A549 (cell line): ENCODE data around the gene GRM4. TPM values are rescaled to one million over a fixed set of nuclear protein-coding genes. Genes with fewer than 3 reads are reported as not detected.

Experiments used
- ATAC-seq, 2 experiments: fragments of 200-7000 bp in 1 of 2; fragments of >200 bp in 1 of 2; cut with Nextera tagmentation in 1 of 2; cut with Tn5 transposase in 1 of 2; 3 replicates each; pipeline versions ENCODE4 v1.8.0 to v1.9.1; 2018 to 2020; ENCODE audit warnings: mild to moderate bottlenecking in 1 of 2, moderate library complexity in 1 of 2
- CTCF ChIA-PET: fragments of 300-600 bp; sonication (Branson Sonifier 250); formaldehyde crosslinking; extraction: SDS; loops from one replicate; lab custom pipeline; 2021; ENCODE audit warnings: antibody characterized with exemption, inconsistent platforms; lab: Yijun Ruan, JAX
- POLR2A ChIA-PET: fragments of 350-600 bp; formaldehyde crosslinking; extraction: SDS; loops from one replicate; lab custom pipeline; 2021; ENCODE audit warnings: antibody characterized with exemption, inconsistent platforms; lab: Yijun Ruan, JAX
- DNase-seq, 2 experiments: peaks; one replicate each; pipeline versions ENCODE4 v3.0.0 to v3.0.0-alpha.2; 2011 to 2016; ENCODE audit warnings: low read depth in 1 of 2, low spot score in 1 of 2
- FAIRE-seq: peaks from 2 replicates; lab custom pipeline; 2011; peaks lifted over from hg19 to GRCh38; lab: Jason Lieb, UNC
- H3K27ac ChIP-seq, 2 experiments: fragments of >200 bp; sonication (Bioruptor Twin); formaldehyde crosslinking; 3 replicates each; pipeline ENCODE4 v1.5.1; 2016 to 2017
- H3K4me1 ChIP-seq: fragments of >200 bp; sonication (Bioruptor Twin); formaldehyde crosslinking; 3 replicates; pipeline ENCODE4 v1.6.1; 2016
- H3K4me2 ChIP-seq: fragments of >200 bp; sonication (Bioruptor Twin); formaldehyde crosslinking; 3 replicates; pipeline ENCODE4 v1.6.1; 2016
- H3K4me3 ChIP-seq: fragments of >200 bp; sonication (Bioruptor Twin); formaldehyde crosslinking; 3 replicates; pipeline ENCODE4 v1.5.1; 2016
- H3K9me3 ChIP-seq: fragments of >200 bp; sonication (Bioruptor Twin); formaldehyde crosslinking; 3 replicates; pipeline ENCODE4 v1.6.1; 2016
- CEBPB ChIP-seq, 2 experiments: fragments of >200 bp in 1 of 2; sonication (Bioruptor Twin) in 1 of 2; formaldehyde crosslinking in 1 of 2; IDR thresholded peaks; 2 replicates each; pipeline ENCODE4 v1.6.1; 2012 to 2016
- CHD2 ChIP-seq: fragments of 150-350 bp; IDR thresholded peaks from 2 replicates; pipeline ENCODE4 v1.6.1; 2014; ENCODE audit warnings: low read length; ENCODE audit not compliant: partially characterized antibody
- CHD4 ChIP-seq: fragments of 200-600 bp; sonication (generic); IDR thresholded peaks from 2 replicates; pipeline ENCODE4 v1.6.1; 2016; ENCODE audit warnings: antibody characterized with exemption, mild to moderate bottlenecking, borderline replicate concordance
- EHF ChIP-seq: fragments of 250-450 bp; sonication (Bioruptor Pico); IDR thresholded peaks from 2 replicates; pipeline ENCODE4 v1.5.0; 2020; ENCODE audit warnings: mild to moderate bottlenecking
- EP300 ChIP-seq, 2 experiments: fragments of >200 bp; sonication (Bioruptor Twin); formaldehyde crosslinking; IDR thresholded peaks; 2 replicates in 1 of 2; 3 replicates in 1 of 2; pipeline ENCODE4 v1.6.1; 2016 to 2017
- FOSB ChIP-seq: fragments of 250-450 bp; sonication (Bioruptor Pico); IDR thresholded peaks from 2 replicates; pipeline ENCODE4 v1.5.0; 2020; ENCODE audit warnings: mild to moderate bottlenecking, moderate library complexity
- FOSL2 ChIP-seq, 2 experiments: fragments of 450-650 bp in 1 of 2; fragments of >200 bp in 1 of 2; sonication (Bioruptor Twin) in 1 of 2; formaldehyde crosslinking; IDR thresholded peaks; 2 replicates each; pipeline versions ENCODE4 v1.5.0 to v1.6.1; 2016 to 2020; ENCODE audit warnings: mild to moderate bottlenecking in 1 of 2, moderate library complexity in 1 of 2
- FOXS1 ChIP-seq: fragments of 250-450 bp; sonication (Bioruptor Pico); IDR thresholded peaks from 2 replicates; pipeline ENCODE4 v1.5.0; 2020; ENCODE audit warnings: mild to moderate bottlenecking, moderate library complexity
- HDAC2 ChIP-seq: fragments of 200-600 bp; sonication (generic); IDR thresholded peaks from 2 replicates; pipeline ENCODE4 v1.6.1; 2016
- HOXB13 ChIP-seq: fragments of 250-450 bp; sonication (Bioruptor Pico); IDR thresholded peaks from 2 replicates; pipeline ENCODE4 v1.5.0; 2020; ENCODE audit warnings: low read depth, mild to moderate bottlenecking, moderate library complexity
- HOXB5 ChIP-seq: fragments of 250-450 bp; sonication (Bioruptor Pico); IDR thresholded peaks from 2 replicates; pipeline ENCODE4 v1.5.0; 2020; ENCODE audit warnings: mild to moderate bottlenecking, moderate library complexity
- JUNB ChIP-seq: fragments of >200 bp; sonication (Bioruptor Twin); formaldehyde crosslinking; IDR thresholded peaks from 2 replicates; pipeline ENCODE4 v1.6.1; 2016
- KDM1A ChIP-seq: fragments of 200-600 bp; sonication (generic); IDR thresholded peaks from 2 replicates; pipeline ENCODE4 v1.6.1; 2016; ENCODE audit warnings: low read depth, mild to moderate bottlenecking
- KDM5A ChIP-seq: fragments of 200-600 bp; sonication (generic); IDR thresholded peaks from 2 replicates; pipeline ENCODE4 v1.6.1; 2016; ENCODE audit warnings: antibody characterized with exemption, mild to moderate bottlenecking
- MYC ChIP-seq: IDR thresholded peaks from 2 replicates; pipeline ENCODE4 v1.6.1; 2012; ENCODE audit warnings: mild to moderate bottlenecking, inconsistent platforms, low read length, improper control_type of control experiment, borderline replicate concordance
- NFE2L2 ChIP-seq: fragments of 150-350 bp; conservative IDR thresholded peaks from 2 replicates; pipeline ENCODE4 v1.6.1; 2014; ENCODE audit warnings: low read length
- NPAS2 ChIP-seq: fragments of 250-450 bp; sonication (Bioruptor Pico); IDR thresholded peaks from 2 replicates; pipeline ENCODE4 v1.8.0; 2022; ENCODE audit warnings: mild to moderate bottlenecking, moderate library complexity, borderline replicate concordance
- POLR2A ChIP-seq: IDR thresholded peaks from 2 replicates; pipeline ENCODE4 v1.6.1; 2012; ENCODE audit warnings: mild to moderate bottlenecking, low read length
- POLR2AphosphoS2 ChIP-seq: conservative IDR thresholded peaks from 2 replicates; pipeline ENCODE4 v1.6.1; 2012; ENCODE audit warnings: low read length, improper control_type of control experiment, inconsistent platforms
- RARB ChIP-seq: fragments of 250-450 bp; sonication (Bioruptor Pico); IDR thresholded peaks from 2 replicates; pipeline ENCODE4 v1.8.0; 2021; ENCODE audit warnings: mild to moderate bottlenecking, moderate library complexity
- RFX5 ChIP-seq: fragments of 450-650 bp; IDR thresholded peaks from 2 replicates; pipeline ENCODE4 v1.7.1; 2014; ENCODE audit warnings: antibody characterized with exemption, mild to moderate bottlenecking, moderate library complexity
- SMC3 ChIP-seq: fragments of >200 bp; sonication (Bioruptor Twin); formaldehyde crosslinking; IDR thresholded peaks from 3 replicates; pipeline ENCODE4 v1.6.1; 2018; ENCODE audit warnings: inconsistent platforms
- TP53 ChIP-seq: fragments of 250-450 bp; sonication (Bioruptor Pico); IDR thresholded peaks from 2 replicates; pipeline ENCODE4 v1.5.0; 2021; ENCODE audit warnings: mild to moderate bottlenecking, moderate library complexity
- ZNF302 ChIP-seq: fragments of 250-450 bp; sonication (Bioruptor Pico); IDR thresholded peaks from 2 replicates; pipeline ENCODE4 v1.9.0; 2021; ENCODE audit warnings: inconsistent platforms, mild to moderate bottlenecking, moderate library complexity
- WGBS: methylation state at CpG from one replicate; pipeline ENCODE4 v1.1.6; 2017; ENCODE audit errors: missing lambda C conversion rate; 5-methylcytosine and 5-hydroxymethylcytosine counted together
- polyA plus RNA-seq, 4 experiments: library from polyadenylated mRNA; depleted of rRNA in 3 of 4; stranded (reverse); fragments of >200 nt; fragmentation: RNase III in 1 of 4; extraction: RNeasy Plus Mini Kit Qiagen cat#74134 plus additional on column Dnase treatment in 1 of 4; gene quantifications; 2 replicates in 3 of 4; 3 replicates in 1 of 4; pipeline ENCODE4 v1.2.3, GENCODE V29; 2011 to 2017
- TF ChIP-seq, protein P1 (sequence below): IDR thresholded peaks from 2 replicates; pipeline ENCODE4 v1.6.1; 2012
- TF ChIP-seq, protein P2 (sequence below): fragments of >200 bp; sonication (Bioruptor Twin); formaldehyde crosslinking; IDR thresholded peaks from 3 replicates; pipeline ENCODE4 v1.5.1; 2016

Gene GRM4
- polyA plus RNA-seq, 2 of the 4 experiments (the other 2 are of a cell fraction): 0.05 TPM

DNA sequence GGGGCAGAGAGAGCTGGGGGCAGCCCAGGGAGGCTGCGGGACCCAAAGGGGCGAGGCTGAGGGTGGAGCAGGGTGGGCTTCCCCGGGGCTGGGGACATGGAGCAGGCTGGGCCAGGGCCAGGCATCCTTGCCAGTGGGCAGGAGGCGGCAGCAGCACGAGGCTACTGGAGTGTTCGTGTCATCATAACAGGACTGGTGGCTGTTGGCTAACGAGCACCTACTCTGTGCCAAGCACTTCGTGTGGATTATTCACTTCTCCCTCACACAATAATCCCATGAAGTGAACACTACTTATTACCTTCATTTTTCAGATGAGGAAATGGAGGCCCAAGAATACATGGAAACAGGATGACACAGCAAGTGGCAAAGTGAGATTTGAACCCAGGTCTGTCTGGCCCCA is 41.7 kb downstream of the GRM4 start:
- ChIA-PET POLR2A (no interaction called here), CTCF (no interaction called here)
- WGBS: 46% methylated on average over 5 of the region's 8 CpGs
- no peak for FAIRE-seq
- TF ChIP-seq RARB (CRISPR knock-in tag) (no peak), JUNB (no peak), HDAC2 (no peak), KDM5A (no peak), POLR2AphosphoS2 (no peak), CHD4 (no peak), KDM1A (no peak), POLR2A (no peak), NFE2L2 (no peak), EP300 (IDR thresholded peaks at IDR 0.05) (no peak), RFX5 (no peak), CEBPB (IDR thresholded peaks at IDR 0.05) (no peak), CHD2 (no peak), TP53 (CRISPR knock-in tag) (no peak)
- TF ChIP-seq, protein P1, sequence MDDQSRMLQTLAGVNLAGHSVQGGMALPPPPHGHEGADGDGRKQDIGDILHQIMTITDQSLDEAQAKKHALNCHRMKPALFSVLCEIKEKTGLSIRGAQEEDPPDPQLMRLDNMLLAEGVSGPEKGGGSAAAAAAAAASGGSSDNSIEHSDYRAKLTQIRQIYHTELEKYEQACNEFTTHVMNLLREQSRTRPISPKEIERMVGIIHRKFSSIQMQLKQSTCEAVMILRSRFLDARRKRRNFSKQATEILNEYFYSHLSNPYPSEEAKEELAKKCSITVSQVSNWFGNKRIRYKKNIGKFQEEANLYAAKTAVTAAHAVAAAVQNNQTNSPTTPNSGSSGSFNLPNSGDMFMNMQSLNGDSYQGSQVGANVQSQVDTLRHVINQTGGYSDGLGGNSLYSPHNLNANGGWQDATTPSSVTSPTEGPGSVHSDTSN: no peak
- TF ChIP-seq, protein P2, sequence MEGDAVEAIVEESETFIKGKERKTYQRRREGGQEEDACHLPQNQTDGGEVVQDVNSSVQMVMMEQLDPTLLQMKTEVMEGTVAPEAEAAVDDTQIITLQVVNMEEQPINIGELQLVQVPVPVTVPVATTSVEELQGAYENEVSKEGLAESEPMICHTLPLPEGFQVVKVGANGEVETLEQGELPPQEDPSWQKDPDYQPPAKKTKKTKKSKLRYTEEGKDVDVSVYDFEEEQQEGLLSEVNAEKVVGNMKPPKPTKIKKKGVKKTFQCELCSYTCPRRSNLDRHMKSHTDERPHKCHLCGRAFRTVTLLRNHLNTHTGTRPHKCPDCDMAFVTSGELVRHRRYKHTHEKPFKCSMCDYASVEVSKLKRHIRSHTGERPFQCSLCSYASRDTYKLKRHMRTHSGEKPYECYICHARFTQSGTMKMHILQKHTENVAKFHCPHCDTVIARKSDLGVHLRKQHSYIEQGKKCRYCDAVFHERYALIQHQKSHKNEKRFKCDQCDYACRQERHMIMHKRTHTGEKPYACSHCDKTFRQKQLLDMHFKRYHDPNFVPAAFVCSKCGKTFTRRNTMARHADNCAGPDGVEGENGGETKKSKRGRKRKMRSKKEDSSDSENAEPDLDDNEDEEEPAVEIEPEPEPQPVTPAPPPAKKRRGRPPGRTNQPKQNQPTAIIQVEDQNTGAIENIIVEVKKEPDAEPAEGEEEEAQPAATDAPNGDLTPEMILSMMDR: no peak
- Histone ChIP-seq H3K4me2 (no peak overlapping the region), H3K27ac (no peak overlapping the region), H3K4me1 (no peaks in the 10 kb centered on the region), H3K4me3 (no peak overlapping the region), H3K9me3 (no peaks in the 10 kb centered on the region)
- no peak for DNase-seq
- no peak for ATAC-seq

DNA sequence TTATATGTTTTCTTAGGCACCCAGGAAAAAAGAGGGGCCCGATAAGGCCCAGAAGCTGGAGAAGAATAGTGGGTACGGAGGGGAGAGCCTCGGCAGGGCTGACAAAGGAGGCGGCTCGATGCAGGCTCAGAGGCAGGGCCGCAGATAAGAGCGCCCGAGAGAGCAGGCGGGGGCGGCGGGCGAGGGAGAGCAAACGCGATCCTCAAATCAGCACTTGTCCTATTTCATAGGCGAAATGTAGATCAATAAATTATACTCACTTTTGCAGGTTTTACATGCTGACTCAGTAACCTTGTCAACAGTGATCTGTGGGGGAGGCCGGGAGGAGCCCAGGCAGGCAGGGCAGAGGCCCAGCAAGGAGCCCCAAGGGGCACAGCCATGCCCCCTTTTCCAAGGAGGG is 42.6 kb downstream of the GRM4 start:
- CTCF ChIA-PET: interaction anchor here (0.5 kb wide), 1 partner anchor 114 kb away, joined by 3 read pairs; no protein-coding TSS in a partner anchor
- Histone ChIP-seq H3K27ac (no peak overlapping the region), H3K4me1 (no peaks in the 10 kb centered on the region), H3K9me3 (no peaks in the 10 kb centered on the region), H3K4me2 (no peak overlapping the region), H3K4me3 (no peak overlapping the region)
- POLR2A ChIA-PET: interaction anchor here (1.2 kb wide), 1 partner anchor 48 kb away, joined by 3 read pairs; no protein-coding TSS in a partner anchor
- no peak for FAIRE-seq
- 80% methylated on average over 16 of the region's 16 CpGs for WGBS
- no peak for ATAC-seq
- TF ChIP-seq, protein P2: no peak
- no peak for TF ChIP-seq FOXS1
- TF ChIP-seq NPAS2 (CRISPR knock-in tag): no peak
- TF ChIP-seq FOSB (CRISPR knock-in tag): no peak
- no peak for TF ChIP-seq JUNB
- TF ChIP-seq HOXB13 (CRISPR knock-in tag): no peak
- TF ChIP-seq MYC: no peak
- TF ChIP-seq EHF (CRISPR knock-in tag): no peak
- TF ChIP-seq SMC3: no peak
- no peak for TF ChIP-seq FOSL2 (IDR thresholded peaks at IDR 0.05)
- TF ChIP-seq FOSL2 (CRISPR knock-in tag; IDR thresholded peaks at IDR 0.05): no peak
- no peak for TF ChIP-seq HOXB5
- TF ChIP-seq ZNF302 (CRISPR knock-in tag): no peak
- TF ChIP-seq NFE2L2: no peak
- TF ChIP-seq TP53 (CRISPR knock-in tag): no peak
- TF ChIP-seq POLR2AphosphoS2: no peak
- TF ChIP-seq POLR2A: no peak
- no peak for TF ChIP-seq CHD4
- DNase-seq: no peak
